Measurements from ENCODE around the gene TCP11. TPM values are rescaled to one million over a fixed set of nuclear protein-coding genes. Genes with fewer than 3 reads are reported as not detected.
A peak's percentile ranks its signal among the peaks of the same experiment; 100 is the strongest.

The TCP11 gene
- total RNA-seq, 1 donor from 2014 or later = not detected

DNA sequence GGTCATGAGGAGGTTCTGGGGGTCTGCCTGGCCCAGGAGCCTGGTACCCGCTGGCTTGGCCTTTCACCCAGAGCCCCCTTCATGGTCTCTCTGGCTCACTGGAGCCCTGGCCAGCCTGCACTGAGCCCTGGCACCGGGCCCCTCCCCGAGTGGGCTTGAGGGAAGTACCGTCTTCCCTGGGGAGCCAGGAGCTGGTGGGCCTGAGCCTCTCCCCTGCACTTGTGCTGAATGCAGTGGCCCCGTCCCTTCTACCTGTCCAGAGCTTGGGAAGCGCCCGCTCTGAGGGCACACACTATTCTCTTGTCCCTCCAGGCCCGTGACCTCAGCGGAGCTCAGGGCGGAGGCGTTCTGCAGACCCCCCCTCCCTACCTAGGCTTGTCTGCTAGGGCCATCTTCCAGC lies 62.2 kb downstream of the TCP11 start:
- ATAC-seq = no peak

DNA sequence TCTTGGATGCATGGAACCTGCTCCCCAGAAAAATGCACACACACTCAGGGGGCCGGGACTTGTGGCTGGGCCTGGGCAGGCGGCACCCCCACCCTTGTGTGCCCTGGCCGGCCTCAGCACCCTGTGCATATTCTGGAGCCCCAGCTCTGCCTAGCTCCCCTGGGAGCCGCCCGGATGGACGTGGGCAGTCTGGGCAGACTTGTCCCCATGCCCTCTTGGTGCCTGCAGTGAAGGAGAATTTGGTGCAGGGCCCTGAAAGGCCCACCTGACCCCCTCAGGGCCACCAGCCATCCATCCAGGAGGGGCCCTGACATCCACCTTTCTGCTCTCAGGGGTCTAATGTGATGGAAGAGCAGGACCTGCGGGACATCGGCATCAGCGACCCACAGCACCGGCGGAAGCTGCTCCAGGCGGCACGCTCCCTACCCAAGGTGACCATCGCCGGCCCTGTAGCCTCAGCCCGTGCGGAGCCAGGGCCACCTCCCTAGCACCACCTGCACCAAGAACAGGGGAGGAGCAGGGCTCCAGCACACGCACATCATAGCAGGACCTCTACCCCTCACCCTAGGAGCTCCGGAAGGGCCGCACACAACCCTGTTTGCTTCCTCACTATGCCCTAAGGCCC lies 62.8 kb downstream of the TCP11 start:
- ATAC-seq = no peak

- ATAC-seq = no peak
These were observed 63.4 kb downstream of the TCP11 start for GRCh38 chr6:35077713-35078105.

DNA sequence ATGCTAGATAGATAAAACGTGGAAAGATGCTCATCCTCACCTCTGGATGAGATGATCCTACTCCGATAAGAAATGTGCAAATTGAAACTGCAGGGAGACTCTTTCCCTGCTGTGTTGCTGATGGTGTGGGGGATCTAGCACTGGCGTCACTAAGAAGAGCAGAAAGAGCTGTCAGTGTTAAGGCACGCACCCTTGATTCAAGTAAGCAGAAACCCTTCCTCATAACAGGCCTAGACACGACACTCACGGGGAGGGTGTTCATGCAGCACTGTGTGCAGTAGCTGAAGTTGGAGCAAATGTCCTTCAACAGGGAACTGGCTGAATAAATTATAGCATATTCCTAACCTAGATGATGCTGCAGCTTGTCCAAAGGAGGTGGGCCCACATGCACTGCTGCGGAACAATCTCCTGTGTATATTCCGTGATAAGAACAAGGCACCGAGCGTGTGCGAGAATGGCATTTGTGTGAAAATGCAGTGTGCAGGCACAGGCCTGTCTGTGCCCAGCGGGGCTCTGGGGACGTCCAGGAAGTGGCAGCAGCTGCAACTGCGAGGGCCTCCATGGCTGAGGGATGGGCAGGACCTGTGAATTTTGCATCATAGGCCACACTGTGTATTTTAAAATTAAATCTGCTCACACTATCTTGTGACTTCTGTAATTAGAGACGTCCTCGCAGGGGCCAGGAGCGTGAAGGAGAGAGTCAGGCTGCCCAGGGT lies 64.0 kb downstream of the TCP11 start:
- peak; percentile 69 for ATAC-seq

GRCh38 chr6:35073766-35074471 lies 67.2 kb downstream of the TCP11 start:
- ATAC-seq = no peak

- no peak for ATAC-seq
These were observed 67.9 kb downstream of the TCP11 start for GRCh38 chr6:35073211-35073610.

DNA sequence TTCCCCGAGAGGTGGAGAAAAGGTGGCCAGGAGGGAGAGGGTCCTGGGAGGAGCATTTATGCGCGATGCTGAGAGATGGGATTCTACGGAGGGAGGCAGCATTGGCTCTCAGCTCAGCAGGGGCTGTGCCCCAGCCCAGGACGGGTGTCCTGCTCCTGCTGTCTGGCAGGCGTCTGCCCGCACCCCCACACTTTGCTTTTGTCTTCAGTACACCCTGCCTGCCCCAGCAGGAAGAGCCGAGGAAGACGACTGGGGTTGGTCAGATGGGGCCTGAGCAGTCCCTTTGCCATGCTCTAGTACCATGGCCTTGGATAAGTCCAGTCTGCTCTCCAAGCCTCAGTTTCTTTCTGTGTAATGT lies 68.5 kb downstream of the TCP11 start:
- ATAC-seq = no peak

- no peak for ATAC-seq
These were observed 69.0 kb downstream of the TCP11 start for GRCh38 chr6:35072051-35072697.

DNA sequence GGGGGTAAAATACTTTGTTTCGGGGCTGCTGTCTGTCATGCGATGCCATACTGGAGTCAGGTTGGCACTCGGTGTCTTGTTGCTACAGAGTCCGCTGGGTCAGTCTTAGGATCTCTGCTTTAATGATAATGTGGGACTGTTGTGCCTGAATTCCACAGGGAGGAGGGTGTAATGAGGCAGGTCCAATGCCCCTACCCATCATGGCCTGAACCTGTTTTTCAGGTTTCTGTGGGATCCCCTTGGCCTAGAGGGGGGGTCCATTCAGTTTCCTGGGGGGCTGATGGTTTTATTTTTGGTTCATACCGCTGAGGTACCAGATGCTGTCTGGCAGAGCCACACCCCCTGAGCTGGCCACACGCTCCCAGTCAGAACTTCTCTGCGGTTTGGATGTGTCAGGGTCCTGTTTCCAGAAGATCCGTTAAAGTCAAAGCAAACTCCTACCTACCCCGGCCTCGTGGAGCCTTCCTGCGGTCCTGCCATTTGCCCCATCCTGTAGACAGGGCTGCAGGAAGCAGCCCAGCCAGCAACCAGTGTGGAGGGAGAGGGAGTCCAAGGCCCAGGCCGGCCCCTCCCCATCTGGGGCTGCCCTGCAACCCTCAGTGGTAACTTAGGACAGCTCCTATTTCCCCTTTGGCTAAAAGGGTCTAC lies 69.7 kb downstream of the TCP11 start:
- ATAC-seq = peak; percentile 24

DNA sequence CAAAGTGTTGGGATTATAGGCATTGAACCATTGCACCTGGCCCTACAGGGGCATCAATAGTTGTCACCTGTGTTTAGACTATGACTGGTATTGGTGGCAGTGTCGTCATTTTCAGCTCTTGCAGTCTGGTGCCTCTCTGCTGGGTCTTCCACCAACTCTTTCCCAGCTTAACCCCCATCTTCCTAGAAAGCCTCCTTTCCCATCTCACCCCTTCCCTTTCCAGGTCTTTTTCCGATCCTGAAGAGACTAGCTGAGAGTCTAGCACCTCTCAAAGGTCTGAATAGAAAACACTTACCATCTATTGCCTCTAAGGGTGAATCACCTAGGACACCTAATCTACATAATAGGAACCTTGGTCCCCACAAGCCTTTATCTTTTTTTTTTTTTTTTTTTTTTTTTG lies 71.0 kb downstream of the TCP11 start:
- no peak for ATAC-seq

GRCh38 chr6:35069262-35069661 lies 71.9 kb downstream of the TCP11 start:
- no peak for ATAC-seq

DNA sequence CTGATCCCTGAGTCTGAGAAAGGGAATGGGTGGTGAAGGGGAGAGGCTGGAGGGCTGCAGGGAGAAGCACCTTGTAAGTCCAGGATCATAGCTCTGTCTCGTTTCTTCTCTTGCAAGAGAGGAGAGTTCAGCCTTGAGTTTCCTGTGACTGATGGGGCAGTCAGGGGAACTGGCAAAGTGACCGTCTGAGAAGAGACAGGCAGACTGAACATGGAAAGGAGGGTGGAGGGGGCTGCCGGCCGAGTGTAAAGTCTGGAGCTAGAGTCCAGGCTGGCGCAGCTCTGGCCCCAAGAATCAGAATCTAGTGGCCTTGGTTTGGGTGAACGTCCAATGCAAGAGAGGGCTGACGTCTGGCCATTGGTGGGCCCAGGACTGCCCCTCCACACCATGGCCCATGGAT lies 72.5 kb downstream of the TCP11 start:
- no peak for ATAC-seq

GRCh38 chr6:35068206-35068605 lies 72.9 kb downstream of the TCP11 start:
- peak; percentile 20 for ATAC-seq

Other genes starting within 250 kb of the TCP11 start
- gene SCUBE3, start 72.6 kb upstream of the TCP11 start, total RNA-seq = 0.12 TPM
- 14.3 TPM for gene ZNF76, start 118.4 kb upstream of the TCP11 start, total RNA-seq
- 27.3 TPM for gene DEF6, start 156.5 kb upstream of the TCP11 start, total RNA-seq
- gene PPARD, start 201.2 kb upstream of the TCP11 start, total RNA-seq = 38.5 TPM

All from esophagus mucosa (tissue), 1 donor.